ENCODE data around the gene BCKDK. TPM values are rescaled to one million over a fixed set of nuclear protein-coding genes. Genes with fewer than 3 reads are reported as not detected.

The BCKDK gene
- polyA plus RNA-seq, 4 donors = 23.8 to 30.5 (median 27.6) TPM

DNA sequence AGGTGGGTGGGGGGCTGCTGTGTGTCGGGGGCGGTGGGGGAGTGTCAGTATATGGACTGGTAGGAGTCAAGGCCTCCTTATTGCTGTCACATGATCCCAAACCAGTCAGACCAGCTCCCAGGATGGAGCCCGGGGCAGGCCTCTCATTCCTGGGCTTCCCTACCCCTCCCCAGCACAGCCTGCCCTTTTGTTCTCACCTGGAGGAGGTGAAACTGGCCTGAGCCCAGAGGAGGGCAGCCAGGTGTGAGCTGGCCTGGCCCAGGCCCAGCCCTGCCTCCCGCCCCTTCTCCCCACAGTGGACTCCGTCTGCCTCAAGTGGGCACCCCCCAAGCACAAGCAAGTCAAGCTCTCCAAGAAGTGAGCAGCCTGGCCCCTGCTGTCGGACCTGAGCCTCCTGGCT, 22.7 kb downstream of the BCKDK start:
- Histone ChIP-seq H3K27me3 (ENCODE audit: control insufficient read depth in 3 of 3, insufficient read depth in 3 of 3, low read length in 3 of 3) (no peaks in the 10 kb centered on the region), H3K9me3 (ENCODE audit: control insufficient read depth in 2 of 2, insufficient read depth in 1 of 2, low read depth in 1 of 2, low read length in 1 of 2) (no peaks in the 10 kb centered on the region), H3K27ac (ENCODE audit: low read depth in 1 of 3, low read length in 2 of 3) (peak overlapping the region; percentile 90 to 98 (median 94)), H3K4me3 (ENCODE audit: low read depth in 1 of 3, low read length in 3 of 3) (peak overlapping the region in 1 of 3 donors; percentile 27), H3K4me1 (ENCODE audit: control insufficient read depth in 3 of 3, insufficient read depth in 2 of 3, low read depth in 1 of 3, low read length in 2 of 3) (peaks cover 4 to 69% (median 13%) of the 10 kb centered on the region in 3 donors), H3K36me3 (ENCODE audit: control insufficient read depth in 3 of 3, insufficient read depth in 2 of 3, low read depth in 1 of 3, low read length in 3 of 3) (peaks cover 0 to 78% (median 0%) of the 10 kb centered on the region in 3 donors)
- FAIRE-seq (no peak), DNase-seq (peak; percentile 94 to 97)
- WGBS, 3 donors = 22 to 49% (median 36%) methylated on average over 5 to 6 of the region's 6 CpGs

DNA sequence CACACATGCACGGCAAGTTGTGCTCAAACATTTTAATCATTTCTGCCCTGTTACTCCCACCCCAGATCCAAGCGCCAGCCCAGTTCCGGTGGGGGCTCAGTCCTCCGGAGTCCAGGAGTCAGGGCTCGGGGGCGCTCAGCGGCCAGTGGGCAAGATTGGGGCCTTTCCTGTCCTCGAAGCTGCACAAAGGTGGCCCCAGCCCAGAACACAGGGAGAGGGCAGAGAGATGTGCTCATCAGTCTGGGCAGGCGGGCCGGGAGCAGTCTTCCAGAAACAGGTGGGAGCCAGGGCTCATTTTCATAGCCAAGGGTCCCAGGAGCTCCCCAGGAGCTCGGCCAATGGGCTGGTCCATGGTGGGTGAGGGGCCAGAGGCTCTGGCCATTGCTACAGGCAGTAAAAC, 23.2 kb downstream of the BCKDK start:
- H3K4me3 ChIP-seq (ENCODE audit: low read depth in 1 of 3, low read length in 3 of 3) = peak overlapping the region in 2 of 3 donors; percentile 4 to 27
- DNase-seq = no peak
- H3K4me1 ChIP-seq (ENCODE audit: control insufficient read depth in 3 of 3, insufficient read depth in 2 of 3, low read depth in 1 of 3, low read length in 2 of 3) = peaks cover 4 to 74% (median 13%) of the 10 kb centered on the region in 3 donors
- no peak for FAIRE-seq
- no peaks in the 10 kb centered on the region for H3K9me3 ChIP-seq (ENCODE audit: control insufficient read depth in 2 of 2, insufficient read depth in 1 of 2, low read depth in 1 of 2, low read length in 1 of 2)
- H3K27me3 ChIP-seq (ENCODE audit: control insufficient read depth in 3 of 3, insufficient read depth in 3 of 3, low read length in 3 of 3) = no peaks in the 10 kb centered on the region
- peak overlapping the region; percentile 90 to 98 (median 94) for H3K27ac ChIP-seq (ENCODE audit: low read depth in 1 of 3, low read length in 2 of 3)
- WGBS, 3 donors = 37 to 64% (median 45%) methylated on average over 11 of the region's 11 CpGs
- H3K36me3 ChIP-seq (ENCODE audit: control insufficient read depth in 3 of 3, insufficient read depth in 2 of 3, low read depth in 1 of 3, low read length in 3 of 3) = peaks cover 0 to 74% (median 0%) of the 10 kb centered on the region in 3 donors

DNA sequence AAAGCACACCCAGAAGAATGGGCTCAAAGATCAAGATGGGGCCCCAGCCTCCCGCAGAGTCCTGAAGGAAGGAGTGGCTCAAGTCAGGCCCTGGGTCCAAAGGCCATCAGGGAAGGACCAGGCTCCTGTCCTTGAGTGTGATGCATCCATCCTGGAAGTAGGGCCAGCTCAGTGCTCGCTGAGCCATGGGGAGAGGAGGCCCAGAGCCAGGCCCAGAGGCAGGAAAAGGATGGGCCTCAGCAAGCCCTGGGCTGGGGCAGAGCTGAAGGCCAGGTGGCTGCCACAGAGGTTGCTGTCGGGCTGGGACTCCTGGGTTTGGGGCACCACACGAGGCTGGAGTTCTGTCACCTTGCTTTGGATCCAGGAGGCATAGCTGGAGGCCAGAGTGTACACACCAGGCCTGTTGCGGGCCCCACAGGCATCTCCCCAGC, 23.7 kb downstream of the BCKDK start:
- Histone ChIP-seq H3K4me1 (ENCODE audit: control insufficient read depth in 3 of 3, insufficient read depth in 2 of 3, low read depth in 1 of 3, low read length in 2 of 3) (peaks cover 4 to 79% (median 13%) of the 10 kb centered on the region in 3 donors), H3K27ac (ENCODE audit: low read depth in 1 of 3, low read length in 2 of 3) (peak overlapping the region; percentile 90 to 98 (median 94)), H3K9me3 (ENCODE audit: control insufficient read depth in 2 of 2, insufficient read depth in 1 of 2, low read depth in 1 of 2, low read length in 1 of 2) (no peaks in the 10 kb centered on the region), H3K36me3 (ENCODE audit: control insufficient read depth in 3 of 3, insufficient read depth in 2 of 3, low read depth in 1 of 3, low read length in 3 of 3) (peaks cover 0 to 71% (median 0%) of the 10 kb centered on the region in 3 donors), H3K27me3 (ENCODE audit: control insufficient read depth in 3 of 3, insufficient read depth in 3 of 3, low read length in 3 of 3) (no peaks in the 10 kb centered on the region), H3K4me3 (ENCODE audit: low read depth in 1 of 3, low read length in 3 of 3) (no peak overlapping the region)
- DNase-seq = peak; percentile 94 to 99
- FAIRE-seq = no peak
- WGBS, 3 donors = 29 to 58% (median 39%) methylated on average over 5 of the region's 5 CpGs

DNA sequence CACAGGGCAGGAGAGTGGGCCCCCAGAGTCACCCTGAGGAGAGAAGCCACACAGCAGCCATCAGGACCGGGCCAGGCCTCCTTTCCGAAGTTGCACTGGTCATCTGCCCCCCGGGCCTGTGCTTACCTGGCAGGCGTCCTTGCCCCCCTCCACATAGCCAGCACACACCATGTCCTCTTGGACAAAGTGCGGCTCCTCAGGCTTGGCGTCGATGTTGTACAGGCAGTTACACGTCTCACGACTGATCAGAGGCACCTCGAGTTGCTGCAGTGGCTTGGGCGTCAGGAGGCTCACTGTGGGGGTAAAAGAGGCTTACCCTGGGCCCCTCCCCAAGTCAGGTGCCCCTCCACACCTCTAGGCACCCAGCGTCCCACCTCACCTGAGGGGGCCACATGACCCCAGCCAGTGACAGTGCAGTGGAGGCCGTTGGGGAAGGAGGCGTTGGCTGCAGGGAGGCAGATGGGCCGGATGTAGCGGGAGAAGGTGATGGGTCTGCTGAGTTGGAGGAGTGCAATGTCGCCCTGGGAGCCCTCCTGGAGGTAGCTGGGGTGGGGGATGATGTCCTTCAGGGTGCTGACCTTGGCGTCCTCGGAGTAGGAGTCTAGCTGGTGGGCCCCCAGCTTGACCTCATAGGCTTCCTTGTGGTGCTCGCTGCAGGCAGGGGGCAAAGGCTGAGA, 24.3 kb downstream of the BCKDK start:
- H3K4me3 ChIP-seq (ENCODE audit: low read depth in 1 of 3, low read length in 3 of 3) = peak overlapping the region in 1 of 3 donors; percentile 94
- peaks cover 0 to 65% (median 0%) of the 10 kb centered on the region in 3 donors for H3K36me3 ChIP-seq (ENCODE audit: control insufficient read depth in 3 of 3, insufficient read depth in 2 of 3, low read depth in 1 of 3, low read length in 3 of 3)
- 23 to 66% (median 49%) methylated on average over 19 to 20 of the region's 20 CpGs for WGBS, 3 donors
- H3K27ac ChIP-seq (ENCODE audit: low read depth in 1 of 3, low read length in 2 of 3) = peak overlapping the region; percentile 90 to 98 (median 94)
- DNase-seq (peak; percentile 26 to 29), FAIRE-seq (no peak)
- no peaks in the 10 kb centered on the region for H3K27me3 ChIP-seq (ENCODE audit: control insufficient read depth in 3 of 3, insufficient read depth in 3 of 3, low read length in 3 of 3)
- no peaks in the 10 kb centered on the region for H3K9me3 ChIP-seq (ENCODE audit: control insufficient read depth in 2 of 2, insufficient read depth in 1 of 2, low read depth in 1 of 2, low read length in 1 of 2)
- peaks cover 4 to 76% (median 13%) of the 10 kb centered on the region in 3 donors for H3K4me1 ChIP-seq (ENCODE audit: control insufficient read depth in 3 of 3, insufficient read depth in 2 of 3, low read depth in 1 of 3, low read length in 2 of 3)

DNA sequence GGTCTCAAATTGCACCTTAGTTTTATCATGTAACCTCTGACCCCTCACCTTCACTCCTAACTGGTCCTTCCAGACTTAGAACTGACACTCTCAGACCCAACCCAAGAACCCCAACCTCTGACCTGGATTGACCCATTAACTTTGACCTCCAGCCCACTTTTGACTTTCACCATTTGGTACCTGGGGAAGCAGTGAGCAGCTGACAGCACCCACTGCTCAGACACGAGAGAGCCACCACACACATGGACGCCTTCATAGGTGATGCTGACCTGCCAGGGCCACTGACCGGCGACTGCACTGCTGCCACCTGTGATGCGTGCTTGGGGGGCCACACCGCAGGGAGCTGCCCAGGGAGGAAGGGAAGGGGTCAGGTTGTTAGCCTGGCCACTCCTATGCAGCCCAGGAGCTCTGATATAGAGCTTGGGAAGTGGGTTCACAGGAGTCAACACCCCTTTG, 24.9 kb downstream of the BCKDK start:
- Histone ChIP-seq H3K27me3 (ENCODE audit: control insufficient read depth in 3 of 3, insufficient read depth in 3 of 3, low read length in 3 of 3) (no peaks in the 10 kb centered on the region), H3K27ac (ENCODE audit: low read depth in 1 of 3, low read length in 2 of 3) (peak overlapping the region; percentile 90 to 98 (median 94)), H3K36me3 (ENCODE audit: control insufficient read depth in 3 of 3, insufficient read depth in 2 of 3, low read depth in 1 of 3, low read length in 3 of 3) (peaks cover 0 to 59% (median 0%) of the 10 kb centered on the region in 3 donors), H3K9me3 (ENCODE audit: control insufficient read depth in 2 of 2, insufficient read depth in 1 of 2, low read depth in 1 of 2, low read length in 1 of 2) (no peaks in the 10 kb centered on the region), H3K4me3 (ENCODE audit: low read depth in 1 of 3, low read length in 3 of 3) (peak overlapping the region in 2 of 3 donors; percentile 94), H3K4me1 (ENCODE audit: control insufficient read depth in 3 of 3, insufficient read depth in 2 of 3, low read depth in 1 of 3, low read length in 2 of 3) (peaks cover under 1 to 73% (median 11%) of the 10 kb centered on the region in 3 donors)
- WGBS, 3 donors = 50 to 79% (median 56%) methylated on average over 5 to 6 of the region's 6 CpGs
- FAIRE-seq (no peak), DNase-seq (peak in 1 of 2 donors; percentile 10)

DNA sequence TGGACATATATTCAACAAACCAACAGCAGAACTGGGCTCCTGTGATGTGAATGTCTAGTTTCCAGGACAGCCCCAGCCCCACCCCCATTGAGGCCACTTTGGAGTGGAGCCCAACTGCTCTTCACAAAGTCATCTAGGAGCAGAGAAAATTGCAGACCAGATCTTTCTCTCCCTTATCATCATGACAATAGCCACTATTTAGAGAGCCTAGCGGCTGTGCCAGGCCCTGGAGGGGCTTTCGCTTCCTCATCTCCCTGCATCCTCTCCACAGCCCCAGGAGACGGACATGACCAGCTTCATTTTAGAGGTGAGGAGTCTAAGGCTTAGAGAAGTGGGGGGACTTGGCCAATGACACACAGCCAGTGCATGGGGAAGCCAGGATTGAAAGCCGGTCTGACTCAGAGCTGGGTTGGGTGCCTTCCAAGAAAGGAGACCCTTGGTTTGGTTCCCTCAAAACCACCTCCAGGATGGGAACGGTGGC, 25.9 kb downstream of the BCKDK start:
- FAIRE-seq (no peak), DNase-seq (peak; percentile 20 to 40)
- Histone ChIP-seq H3K27me3 (ENCODE audit: control insufficient read depth in 3 of 3, insufficient read depth in 3 of 3, low read length in 3 of 3) (no peaks in the 10 kb centered on the region), H3K4me3 (ENCODE audit: low read depth in 1 of 3, low read length in 3 of 3) (peak overlapping the region in 2 of 3 donors; percentile 94), H3K4me1 (ENCODE audit: control insufficient read depth in 3 of 3, insufficient read depth in 2 of 3, low read depth in 1 of 3, low read length in 2 of 3) (peaks cover 0 to 71% (median 8%) of the 10 kb centered on the region in 3 donors), H3K9me3 (ENCODE audit: control insufficient read depth in 2 of 2, insufficient read depth in 1 of 2, low read depth in 1 of 2, low read length in 1 of 2) (no peaks in the 10 kb centered on the region), H3K27ac (ENCODE audit: low read depth in 1 of 3, low read length in 2 of 3) (peak overlapping the region; percentile 90 to 98 (median 94)), H3K36me3 (ENCODE audit: control insufficient read depth in 3 of 3, insufficient read depth in 2 of 3, low read depth in 1 of 3, low read length in 3 of 3) (peaks cover 0 to 56% (median 0%) of the 10 kb centered on the region in 3 donors)
- 13 to 38% (median 30%) methylated on average over 5 of the region's 5 CpGs for WGBS, 3 donors

DNA sequence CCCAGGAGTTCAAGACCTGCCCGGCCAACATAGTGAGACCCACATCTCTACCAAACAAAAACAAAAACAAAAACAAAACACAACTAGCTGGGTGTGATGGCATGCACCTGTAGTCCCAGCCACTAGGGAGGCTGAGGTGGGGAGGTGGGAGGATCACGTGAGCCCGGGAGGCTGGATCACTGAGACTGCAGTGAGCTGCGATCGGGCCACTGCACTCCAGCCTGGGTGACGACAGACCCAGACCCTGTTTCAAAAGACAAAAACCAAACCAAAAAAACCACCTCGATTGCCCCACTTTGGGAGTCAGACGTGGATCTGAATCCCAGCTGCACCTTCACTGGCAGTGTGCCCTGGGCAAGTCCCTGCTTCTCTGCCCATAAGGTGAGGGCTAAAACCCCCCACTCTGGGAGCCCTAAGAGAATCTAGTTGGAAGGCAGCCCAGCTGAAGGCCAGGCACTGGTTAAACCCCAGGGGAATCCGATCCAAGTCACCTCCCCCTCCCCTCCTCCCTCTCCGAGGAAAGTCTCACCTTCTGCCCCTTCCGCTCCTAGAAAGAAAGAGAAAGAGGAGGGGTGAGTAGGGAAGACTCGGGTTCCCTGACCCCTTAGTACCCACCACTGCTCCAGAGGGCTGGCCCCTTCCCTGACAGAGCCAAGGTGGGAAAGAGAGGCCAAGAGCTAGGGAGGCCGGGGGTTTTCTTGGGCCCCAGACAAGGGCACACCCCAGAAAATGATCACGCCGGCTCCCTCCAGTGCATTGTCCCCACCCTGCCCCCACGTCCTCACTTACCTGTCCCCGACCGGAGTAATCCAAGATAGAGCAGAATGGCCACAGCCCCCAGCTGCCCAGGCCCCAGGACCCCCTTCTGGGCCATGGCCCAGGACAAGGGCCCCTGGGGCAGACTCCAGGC, 26.7 kb downstream of the BCKDK start:
- DNase-seq (peak; percentile 81 to 82), FAIRE-seq (no peak)
- H3K4me1 ChIP-seq (ENCODE audit: control insufficient read depth in 3 of 3, insufficient read depth in 2 of 3, low read depth in 1 of 3, low read length in 2 of 3) = peaks cover 0 to 68% (median 8%) of the 10 kb centered on the region in 3 donors
- H3K9me3 ChIP-seq (ENCODE audit: control insufficient read depth in 2 of 2, insufficient read depth in 1 of 2, low read depth in 1 of 2, low read length in 1 of 2) = no peaks in the 10 kb centered on the region
- 6 to 26% (median 20%) methylated on average over 17 to 18 of the region's 18 CpGs for WGBS, 3 donors
- peak overlapping the region; percentile 51 to 94 (median 94) for H3K4me3 ChIP-seq (ENCODE audit: low read depth in 1 of 3, low read length in 3 of 3)
- H3K36me3 ChIP-seq (ENCODE audit: control insufficient read depth in 3 of 3, insufficient read depth in 2 of 3, low read depth in 1 of 3, low read length in 3 of 3) = peaks cover 0 to 48% (median 0%) of the 10 kb centered on the region in 3 donors
- no peaks in the 10 kb centered on the region for H3K27me3 ChIP-seq (ENCODE audit: control insufficient read depth in 3 of 3, insufficient read depth in 3 of 3, low read length in 3 of 3)
- peak overlapping the region; percentile 90 to 98 (median 94) for H3K27ac ChIP-seq (ENCODE audit: low read depth in 1 of 3, low read length in 2 of 3)
